Measurements from ENCODE around the gene FRS2.

The FRS2 gene

GRCh38 chr12:69627501-69627900, 157.3 kb downstream of the FRS2 start:
- DNase-seq (ENCODE audit: low spot score) = no peak

All from kidney tubule cell (primary cell).